NB4 (cell line): ENCODE results near the gene DDX17.

Experiments
- CTCF ChIP-seq: IDR thresholded peaks from one replicate; pipeline ENCODE4 v1.5.1; 2012; ENCODE audit warnings: low read depth, low read length
- MAX ChIP-seq: IDR thresholded peaks from 2 replicates; pipeline ENCODE4 v1.6.1; 2011; ENCODE audit warnings: low read depth, low read length
- MYC ChIP-seq: IDR thresholded peaks from 2 replicates; pipeline ENCODE4 v1.6.1; 2011; ENCODE audit warnings: low read depth, low read length
- POLR2A ChIP-seq: IDR thresholded peaks from 2 replicates; pipeline ENCODE4 v1.6.1; 2011; ENCODE audit warnings: mild to moderate bottlenecking; ENCODE audit not compliant: insufficient read length; ENCODE audit errors: extremely low read depth

GRCh38 chr22:38524429-38524828 is 18.3 kb upstream of the DDX17 start:
- TF ChIP-seq CTCF (no peak), MAX (no peak), MYC (no peak), POLR2A (no peak)
